ENCODE data around the gene COL11A1.
"Not testable (repeated sequence)": the region's sequence is repeated elsewhere in the genome, so short reads cannot be mapped to it uniquely, and the experiment has no call there.

The COL11A1 gene

GRCh38 chr1:102834688-102835320, 273.5 kb downstream of the COL11A1 start:
- DNase-seq (ENCODE audit: low spot score) = no peak

GRCh38 chr1:102833151-102833550, 275.2 kb downstream of the COL11A1 start:
- no peak for DNase-seq (ENCODE audit: low spot score)

- not testable (repeated sequence) for DNase-seq (ENCODE audit: low spot score)
Measured at GRCh38 chr1:102826706-102827105, 281.6 kb downstream of the COL11A1 start.

All from activated CD4-positive, alpha-beta T cell treated with anti-CD3 and anti-CD28 coated beads, Interleukin-2, Interleukin-4, amounts not matched to agents 100 ng/mL and 50 ng/mL, durations not matched to agents 16 hours and 8 hours (primary cell).